ENCODE data around the gene NPR2. TPM values are rescaled to one million over a fixed set of nuclear protein-coding genes. Genes with fewer than 3 reads are reported as not detected.

The NPR2 gene
- total and polyA plus RNA-seq, 2 of the 13 experiments (the other 11 are each of a cell fraction or from before 2014, with no cell fraction given): 7.4 to 9.4 TPM

DNA sequence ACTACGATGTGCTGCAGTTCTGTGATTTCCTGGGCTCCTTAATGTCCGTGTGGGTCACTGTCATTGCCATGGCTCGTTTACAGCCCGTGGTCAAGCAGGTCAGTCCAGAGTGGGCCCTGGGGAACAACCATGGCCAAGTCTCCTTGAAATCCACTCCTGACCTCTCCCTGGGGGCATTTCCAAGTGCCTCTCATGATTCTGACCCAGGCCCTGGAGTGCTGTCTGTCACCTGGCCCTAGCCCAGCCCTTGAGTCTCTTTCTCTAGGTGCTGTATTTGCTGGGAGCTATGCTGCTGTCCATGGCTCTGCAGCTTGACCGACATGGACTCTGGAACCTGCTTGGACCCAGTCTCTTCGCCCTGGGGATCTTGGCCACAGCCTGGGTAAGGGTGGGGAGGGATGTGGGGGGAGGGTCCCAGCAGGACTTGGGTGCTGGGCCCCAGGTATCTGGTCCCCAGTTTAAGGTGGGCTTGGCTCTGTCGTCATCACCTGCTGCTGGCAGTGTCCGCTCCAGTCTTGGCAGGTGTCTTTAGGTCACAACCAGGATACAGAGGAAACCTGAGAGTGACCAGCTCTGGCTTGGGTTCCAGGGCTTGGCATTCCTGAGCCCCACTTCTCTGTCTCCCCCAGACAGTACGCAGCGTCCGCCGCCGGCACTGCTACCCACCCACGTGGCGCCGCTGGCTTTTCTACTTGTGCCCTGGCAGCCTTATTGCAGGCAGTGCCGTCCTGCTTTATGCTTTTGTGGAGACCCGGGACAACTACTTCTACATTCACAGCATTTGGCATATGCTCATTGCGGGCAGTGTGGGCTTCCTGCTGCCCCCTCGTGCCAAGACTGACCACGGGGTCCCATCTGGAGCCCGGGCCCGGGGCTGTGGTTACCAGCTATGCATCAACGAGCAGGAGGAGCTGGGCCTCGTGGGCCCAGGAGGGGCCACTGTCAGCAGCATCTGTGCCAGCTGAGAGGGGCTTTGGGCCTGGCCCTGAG lies 61.8 kb downstream of the NPR2 start (continued):
- TF ChIP-seq SPEN (CRISPR knock-in tag; IDR thresholded peaks at IDR 0.05; ENCODE audit: low read depth) (no peak), TSC22D2 (CRISPR knock-in tag; IDR thresholded peaks at IDR 0.05; ENCODE audit: borderline replicate concordance) (no peak), ZNF367 (CRISPR knock-in tag; IDR thresholded peaks at IDR 0.05; ENCODE audit: borderline replicate concordance) (no peak), LBX2 (CRISPR knock-in tag; IDR thresholded peaks at IDR 0.05; ENCODE audit: borderline replicate concordance) (no peak), ZNF724P (CRISPR knock-in tag; IDR thresholded peaks at IDR 0.05; ENCODE audit: borderline replicate concordance) (no peak), TP53 (CRISPR knock-in tag; conservative IDR thresholded peaks at IDR 0.05) (no peak), ZNF234 (CRISPR knock-in tag; conservative IDR thresholded peaks at IDR 0.05) (no peak)
- TF ChIP-seq, protein P1, sequence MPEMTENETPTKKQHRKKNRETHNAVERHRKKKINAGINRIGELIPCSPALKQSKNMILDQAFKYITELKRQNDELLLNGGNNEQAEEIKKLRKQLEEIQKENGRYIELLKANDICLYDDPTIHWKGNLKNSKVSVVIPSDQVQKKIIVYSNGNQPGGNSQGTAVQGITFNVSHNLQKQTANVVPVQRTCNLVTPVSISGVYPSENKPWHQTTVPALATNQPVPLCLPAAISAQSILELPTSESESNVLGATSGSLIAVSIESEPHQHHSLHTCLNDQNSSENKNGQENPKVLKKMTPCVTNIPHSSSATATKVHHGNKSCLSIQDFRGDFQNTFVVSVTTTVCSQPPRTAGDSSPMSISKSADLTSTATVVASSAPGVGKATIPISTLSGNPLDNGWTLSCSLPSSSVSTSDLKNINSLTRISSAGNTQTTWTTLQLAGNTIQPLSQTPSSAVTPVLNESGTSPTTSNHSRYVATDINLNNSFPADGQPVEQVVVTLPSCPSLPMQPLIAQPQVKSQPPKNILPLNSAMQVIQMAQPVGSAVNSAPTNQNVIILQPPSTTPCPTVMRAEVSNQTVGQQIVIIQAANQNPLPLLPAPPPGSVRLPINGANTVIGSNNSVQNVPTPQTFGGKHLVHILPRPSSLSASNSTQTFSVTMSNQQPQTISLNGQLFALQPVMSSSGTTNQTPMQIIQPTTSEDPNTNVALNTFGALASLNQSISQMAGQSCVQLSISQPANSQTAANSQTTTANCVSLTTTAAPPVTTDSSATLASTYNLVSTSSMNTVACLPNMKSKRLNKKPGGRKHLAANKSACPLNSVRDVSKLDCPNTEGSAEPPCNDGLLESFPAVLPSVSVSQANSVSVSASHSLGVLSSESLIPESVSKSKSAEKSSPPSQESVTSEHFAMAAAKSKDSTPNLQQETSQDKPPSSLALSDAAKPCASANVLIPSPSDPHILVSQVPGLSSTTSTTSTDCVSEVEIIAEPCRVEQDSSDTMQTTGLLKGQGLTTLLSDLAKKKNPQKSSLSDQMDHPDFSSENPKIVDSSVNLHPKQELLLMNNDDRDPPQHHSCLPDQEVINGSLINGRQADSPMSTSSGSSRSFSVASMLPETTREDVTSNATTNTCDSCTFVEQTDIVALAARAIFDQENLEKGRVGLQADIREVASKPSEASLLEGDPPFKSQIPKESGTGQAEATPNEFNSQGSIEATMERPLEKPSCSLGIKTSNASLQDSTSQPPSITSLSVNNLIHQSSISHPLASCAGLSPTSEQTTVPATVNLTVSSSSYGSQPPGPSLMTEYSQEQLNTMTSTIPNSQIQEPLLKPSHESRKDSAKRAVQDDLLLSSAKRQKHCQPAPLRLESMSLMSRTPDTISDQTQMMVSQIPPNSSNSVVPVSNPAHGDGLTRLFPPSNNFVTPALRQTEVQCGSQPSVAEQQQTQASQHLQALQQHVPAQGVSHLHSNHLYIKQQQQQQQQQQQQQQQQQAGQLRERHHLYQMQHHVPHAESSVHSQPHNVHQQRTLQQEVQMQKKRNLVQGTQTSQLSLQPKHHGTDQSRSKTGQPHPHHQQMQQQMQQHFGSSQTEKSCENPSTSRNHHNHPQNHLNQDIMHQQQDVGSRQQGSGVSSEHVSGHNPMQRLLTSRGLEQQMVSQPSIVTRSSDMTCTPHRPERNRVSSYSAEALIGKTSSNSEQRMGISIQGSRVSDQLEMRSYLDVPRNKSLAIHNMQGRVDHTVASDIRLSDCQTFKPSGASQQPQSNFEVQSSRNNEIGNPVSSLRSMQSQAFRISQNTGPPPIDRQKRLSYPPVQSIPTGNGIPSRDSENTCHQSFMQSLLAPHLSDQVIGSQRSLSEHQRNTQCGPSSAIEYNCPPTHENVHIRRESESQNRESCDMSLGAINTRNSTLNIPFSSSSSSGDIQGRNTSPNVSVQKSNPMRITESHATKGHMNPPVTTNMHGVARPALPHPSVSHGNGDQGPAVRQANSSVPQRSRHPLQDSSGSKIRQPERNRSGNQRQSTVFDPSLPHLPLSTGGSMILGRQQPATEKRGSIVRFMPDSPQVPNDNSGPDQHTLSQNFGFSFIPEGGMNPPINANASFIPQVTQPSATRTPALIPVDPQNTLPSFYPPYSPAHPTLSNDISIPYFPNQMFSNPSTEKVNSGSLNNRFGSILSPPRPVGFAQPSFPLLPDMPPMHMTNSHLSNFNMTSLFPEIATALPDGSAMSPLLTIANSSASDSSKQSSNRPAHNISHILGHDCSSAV (CRISPR knock-in tag; IDR thresholded peaks at IDR 0.05; ENCODE audit: borderline replicate concordance): no peak
- TF ChIP-seq, protein P2, sequence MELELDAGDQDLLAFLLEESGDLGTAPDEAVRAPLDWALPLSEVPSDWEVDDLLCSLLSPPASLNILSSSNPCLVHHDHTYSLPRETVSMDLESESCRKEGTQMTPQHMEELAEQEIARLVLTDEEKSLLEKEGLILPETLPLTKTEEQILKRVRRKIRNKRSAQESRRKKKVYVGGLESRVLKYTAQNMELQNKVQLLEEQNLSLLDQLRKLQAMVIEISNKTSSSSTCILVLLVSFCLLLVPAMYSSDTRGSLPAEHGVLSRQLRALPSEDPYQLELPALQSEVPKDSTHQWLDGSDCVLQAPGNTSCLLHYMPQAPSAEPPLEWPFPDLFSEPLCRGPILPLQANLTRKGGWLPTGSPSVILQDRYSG (CRISPR knock-in tag; IDR thresholded peaks at IDR 0.05): no peak
